Measurements from ENCODE around the gene EVI2A.

The EVI2A gene

GRCh38 chr17:31311526-31311925 is 9.9 kb downstream of the EVI2A start:
- Histone ChIP-seq H3K36me3 (replicated peaks; ENCODE audit: low read depth, low read length) (peaks cover 21% of the 10 kb centered on the region), H4K20me1 (ENCODE audit: insufficient read depth, low read length) (peaks cover 7% of the 10 kb centered on the region; the same call in 1 of the 2 replicates), H3K79me2 (ENCODE audit: low read length) (peaks cover 90% of the 10 kb centered on the region), H3K27ac (ENCODE audit: low read length) (peak overlapping the region; percentile 98), H3K27me3 (ENCODE audit: low read depth, low read length) (no peaks in the 10 kb centered on the region), H2AFZ (ENCODE audit: low read depth, low read length) (no peak overlapping the region), H3K9ac (ENCODE audit: low read length) (peak overlapping the region; percentile 97), H3K4me3 (ENCODE audit: low read length) (peak overlapping the region; percentile 82), H3K4me1 (ENCODE audit: low read length) (peaks cover 76% of the 10 kb centered on the region), H3K9me3 (ENCODE audit: insufficient read depth, low read length) (no peaks in the 10 kb centered on the region), H3K4me2 (ENCODE audit: low read length) (peak overlapping the region; percentile 96)
- TF ChIP-seq EZH2phosphoT487 (IDR thresholded peaks at IDR 0.05; ENCODE audit: low read depth) (no peak), CTCF (IDR thresholded peaks at IDR 0.05; ENCODE audit: low read depth, low read length) (no peak)

GRCh38 chr17:31310886-31311285 is 10.5 kb downstream of the EVI2A start:
- peaks cover 8% of the 10 kb centered on the region; the same call in 1 of the 2 replicates for H4K20me1 ChIP-seq (ENCODE audit: insufficient read depth, low read length)
- TF ChIP-seq CTCF (IDR thresholded peaks at IDR 0.05; ENCODE audit: low read depth, low read length) (no peak), EZH2phosphoT487 (IDR thresholded peaks at IDR 0.05; ENCODE audit: low read depth) (no peak)
- peak overlapping the region; percentile 97 for H3K9ac ChIP-seq (ENCODE audit: low read length)
- H3K27me3 ChIP-seq (ENCODE audit: low read depth, low read length): no peaks in the 10 kb centered on the region
- peak overlapping the region; percentile 96 for H3K4me2 ChIP-seq (ENCODE audit: low read length)
- peaks cover 26% of the 10 kb centered on the region for H3K36me3 ChIP-seq (replicated peaks; ENCODE audit: low read depth, low read length)
- H3K4me3 ChIP-seq (ENCODE audit: low read length): peak overlapping the region; percentile 82
- H3K4me1 ChIP-seq (ENCODE audit: low read length): peaks cover 75% of the 10 kb centered on the region
- H3K9me3 ChIP-seq (ENCODE audit: insufficient read depth, low read length): no peaks in the 10 kb centered on the region
- no peak overlapping the region for H2AFZ ChIP-seq (ENCODE audit: low read depth, low read length)
- peak overlapping the region; percentile 98 for H3K27ac ChIP-seq (ENCODE audit: low read length)
- peaks cover 90% of the 10 kb centered on the region for H3K79me2 ChIP-seq (ENCODE audit: low read length)

- peak overlapping the region; percentile 82 for H3K4me3 ChIP-seq (ENCODE audit: low read length)
Observed at GRCh38 chr17:31310260-31310659, 11.2 kb downstream of the EVI2A start.

GRCh38 chr17:31309556-31309955 is 11.9 kb downstream of the EVI2A start:
- Histone ChIP-seq H3K4me3 (ENCODE audit: low read length) (peak overlapping the region; percentile 82), H2AFZ (ENCODE audit: low read depth, low read length) (no peak overlapping the region), H3K36me3 (replicated peaks; ENCODE audit: low read depth, low read length) (peaks cover 35% of the 10 kb centered on the region), H3K79me2 (ENCODE audit: low read length) (peaks cover 90% of the 10 kb centered on the region), H3K9ac (ENCODE audit: low read length) (peak overlapping the region; percentile 97), H3K4me2 (ENCODE audit: low read length) (peak overlapping the region; percentile 96), H3K9me3 (ENCODE audit: insufficient read depth, low read length) (no peaks in the 10 kb centered on the region), H4K20me1 (ENCODE audit: insufficient read depth, low read length) (peaks cover 19% of the 10 kb centered on the region; the same call in 1 of the 2 replicates), H3K27ac (ENCODE audit: low read length) (peak overlapping the region; percentile 98), H3K4me1 (ENCODE audit: low read length) (peaks cover 62% of the 10 kb centered on the region), H3K27me3 (ENCODE audit: low read depth, low read length) (no peaks in the 10 kb centered on the region)
- TF ChIP-seq EZH2phosphoT487 (IDR thresholded peaks at IDR 0.05; ENCODE audit: low read depth): no peak
- no peak for TF ChIP-seq CTCF (IDR thresholded peaks at IDR 0.05; ENCODE audit: low read depth, low read length)

More at GRCh38 chr17:31310260-31310659, 11.2 kb downstream of the EVI2A start:
- Histone ChIP-seq H3K9me3 (ENCODE audit: insufficient read depth, low read length) (no peaks in the 10 kb centered on the region), H3K27me3 (ENCODE audit: low read depth, low read length) (no peaks in the 10 kb centered on the region), H3K4me1 (ENCODE audit: low read length) (peaks cover 69% of the 10 kb centered on the region), H4K20me1 (ENCODE audit: insufficient read depth, low read length) (peaks cover 12% of the 10 kb centered on the region; the same call in 1 of the 2 replicates), H3K9ac (ENCODE audit: low read length) (peak overlapping the region; percentile 97), H2AFZ (ENCODE audit: low read depth, low read length) (no peak overlapping the region), H3K36me3 (replicated peaks; ENCODE audit: low read depth, low read length) (peaks cover 28% of the 10 kb centered on the region), H3K27ac (ENCODE audit: low read length) (peak overlapping the region; percentile 98), H3K4me2 (ENCODE audit: low read length) (peak overlapping the region; percentile 96), H3K79me2 (ENCODE audit: low read length) (peaks cover 90% of the 10 kb centered on the region)
- TF ChIP-seq EZH2phosphoT487 (IDR thresholded peaks at IDR 0.05; ENCODE audit: low read depth) (no peak), CTCF (IDR thresholded peaks at IDR 0.05; ENCODE audit: low read depth, low read length) (no peak)

Measured in OCI-LY3 (cell line).